GM12878 (cell line): Measurements from ENCODE around the gene HCFC1. TPM values are rescaled to one million over a fixed set of nuclear protein-coding genes. Genes with fewer than 3 reads are reported as not detected.

Experiments used
- ATAC-seq: fragments of 200-7000 bp; cut with Tn5 transposase; 3 replicates; pipeline ENCODE4 v1.9.1; 2020; ENCODE audit warnings: mild to moderate bottlenecking, moderate library complexity
- BruUV-seq: library from RNA; stranded (reverse); fragments of 400-500 nt; replicated peaks from 2 replicates; lab custom pipeline; 2021; lab: Mats Ljungman, UMichigan
- CTCF ChIA-PET: fragments of 300-600 bp; sonication (Branson Sonifier 250); formaldehyde crosslinking; extraction: SDS; loops from one replicate; lab custom pipeline; 2021; ENCODE audit warnings: inconsistent platforms; lab: Yijun Ruan, JAX
- POLR2A ChIA-PET: fragments of 350-600 bp; formaldehyde crosslinking; extraction: SDS; loops from one replicate; lab custom pipeline; 2021; ENCODE audit warnings: inconsistent platforms; lab: Charles Lee
- RAD21 ChIA-PET: fragments of 300-600 bp; sonication (Branson Sonifier 250); formaldehyde crosslinking; loops from one replicate; lab custom pipeline; 2023; ENCODE audit warnings: antibody characterized with exemption; ENCODE audit not compliant: unreplicated experiment; lab: Charles Lee
- SMC1A ChIA-PET: fragments of 300-600 bp; sonication (Branson Sonifier 250); formaldehyde crosslinking; loops from one replicate; lab custom pipeline; 2023; ENCODE audit not compliant: unreplicated experiment, uncharacterized antibody; lab: Charles Lee
- DNase-seq: peaks from one replicate; pipeline ENCODE4 v3.0.0-alpha.2; 2011; ENCODE audit warnings: low read depth, low spot score
- FAIRE-seq: peaks from 3 replicates; lab custom pipeline; 2011; peaks lifted over from hg19 to GRCh38; lab: Jason Lieb, UNC
- H2AFZ ChIP-seq: 2 replicates; pipeline ENCODE4 v1.6.0; 2011; ENCODE audit warnings: low read depth, low read length, control low read depth; ENCODE audit not compliant: control insufficient read depth
- H3K27ac ChIP-seq: 2 replicates; pipeline ENCODE4 v1.5.1; 2011; ENCODE audit warnings: control low read depth; ENCODE audit not compliant: control insufficient read depth, insufficient read depth
- H3K27me3 ChIP-seq, 2 experiments: replicated peaks in 1 of 2; 2 replicates each; pipeline versions ENCODE4 v1.6.0 to v1.6.1; 2011; ENCODE audit warnings: low read length in 1 of 2; ENCODE audit not compliant: control insufficient read depth in 2 of 2, insufficient read depth in 2 of 2
- H3K36me3 ChIP-seq, 2 experiments: 2 replicates each; pipeline ENCODE4 v1.5.1; 2011; ENCODE audit warnings: low read length in 1 of 2; ENCODE audit not compliant: control insufficient read depth in 2 of 2, insufficient read depth in 2 of 2
- H3K4me1 ChIP-seq: 2 replicates; pipeline ENCODE4 v1.6.1; 2011; ENCODE audit warnings: mild to moderate bottlenecking, low read length, moderate library complexity, mixed read lengths; ENCODE audit not compliant: control insufficient read depth, insufficient read depth
- H3K4me2 ChIP-seq: 2 replicates; pipeline ENCODE4 v1.6.0; 2011; ENCODE audit warnings: control low read depth; ENCODE audit not compliant: control insufficient read depth, insufficient read depth
- H3K4me3 ChIP-seq: fragments of 200-600 bp; sonication (generic); 2 replicates; pipeline ENCODE4 v1.5.1; 2016
- H3K79me2 ChIP-seq: 2 replicates; pipeline ENCODE4 v1.6.0; 2011; ENCODE audit warnings: low read length; ENCODE audit not compliant: control insufficient read depth, insufficient read depth
- H3K9ac ChIP-seq: 2 replicates; pipeline ENCODE4 v1.8.0; 2011; ENCODE audit warnings: low read length, control low read depth, mixed read lengths; ENCODE audit not compliant: control insufficient read depth, insufficient read depth
- H3K9me3 ChIP-seq: replicated peaks from 3 replicates; pipeline ENCODE4 v1.5.1; 2011; ENCODE audit warnings: mild to moderate bottlenecking, low read length; ENCODE audit not compliant: control insufficient read depth, insufficient read depth
- H4K20me1 ChIP-seq: 2 replicates; pipeline ENCODE4 v1.6.0; 2011; ENCODE audit not compliant: control insufficient read depth, insufficient read depth
- ASH2L ChIP-seq: fragments of 300-600, 200-600 bp; sonication (generic); IDR thresholded peaks from 2 replicates; pipeline ENCODE4 v1.6.1; 2017; ENCODE audit warnings: low read depth, mild to moderate bottlenecking, borderline replicate concordance
- CHD4 ChIP-seq: fragments of 200-600 bp; sonication (generic); IDR thresholded peaks from 2 replicates; pipeline ENCODE4 v1.6.1; 2016; ENCODE audit warnings: mild to moderate bottlenecking
- NBN ChIP-seq: fragments of 450-650 bp; IDR thresholded peaks from 2 replicates; pipeline ENCODE4 v1.6.1; 2016
- NR2F1 ChIP-seq: fragments of 450-650 bp; conservative IDR thresholded peaks from 2 replicates; pipeline ENCODE4 v1.6.1; 2017; ENCODE audit warnings: mild to moderate bottlenecking
- SREBF2 ChIP-seq: IDR thresholded peaks from 2 replicates; pipeline ENCODE4 v1.6.1; 2012; ENCODE audit warnings: mild to moderate bottlenecking, low read length
- TAF1 ChIP-seq: IDR thresholded peaks from 2 replicates; pipeline ENCODE4 v1.6.1; 2011; ENCODE audit warnings: mild to moderate bottlenecking, low read depth, low read length, borderline replicate concordance
- ZBED1 ChIP-seq: IDR thresholded peaks from 2 replicates; pipeline ENCODE4 v1.6.1; 2016; ENCODE audit warnings: borderline replicate concordance
- WGBS: methylation state at CpG from one replicate; pipeline ENCODE4 v1.1.6; 2016; ENCODE audit warnings: low lambda C conversion rate; ENCODE audit not compliant: insufficient replicate concordance, insufficient coverage; ENCODE audit errors: missing lambda C conversion rate; 5-methylcytosine and 5-hydroxymethylcytosine counted together
- in situ Hi-C: fragments of 300-500 bp; cut with MboI; formaldehyde crosslinking; loops from 9 replicates; pipeline ENCODE4 v1.14.3; 2018; ENCODE audit warnings: mixed read lengths
- intact Hi-C: fragments of 100-400 bp; cut with micrococcal nuclease; formaldehyde crosslinking; loops from one replicate; pipeline ENCODE4 v1.14.2; 2022; ENCODE audit not compliant: unreplicated experiment
- polyA plus RNA-seq, 11 experiments: library from polyadenylated mRNA; depleted of rRNA in 4 of 11; unstranded in 6 of 11; stranded (reverse) in 5 of 11; fragments of >200 nt; fragmentation: Nextera tagmentation in 4 of 11; fragmentation: Illumina TruSeq in 1 of 11; extraction: Ambion mirVana in 4 of 11; extraction: Trizol in 1 of 11; gene quantifications; 1 replicate in 1 of 11; 2 replicates in 10 of 11; pipeline versions ENCODE4 v1.2.1 to v1.2.3, GENCODE V29; 2011 to 2016; ENCODE audit warnings: inconsistent platforms in 2 of 11, missing spikeins in 2 of 11, low read depth in 1 of 11
- total RNA-seq, 4 experiments: library from RNA; depleted of rRNA in 3 of 4; stranded (reverse); fragments of >200 nt in 3 of 4; fragmentation: Illumina TruSeq in 1 of 4; extraction: Trizol in 1 of 4; gene quantifications; 2 replicates each; pipeline versions ENCODE4 v1.2.1 to v1.2.3, GENCODE V29; 2013 to 2021
- TF ChIP-seq, protein P1 (sequence below): fragments of 450-650 bp; IDR thresholded peaks from 2 replicates; pipeline ENCODE4 v1.6.1; 2016; ENCODE audit warnings: mild to moderate bottlenecking

HCFC1 gene
- total and polyA plus RNA-seq, 10 of the 15 experiments (the other 5 are each of a cell fraction or from before 2014, with no cell fraction given), result 3.9 to 92.7 (median 23.5) TPM

DNA sequence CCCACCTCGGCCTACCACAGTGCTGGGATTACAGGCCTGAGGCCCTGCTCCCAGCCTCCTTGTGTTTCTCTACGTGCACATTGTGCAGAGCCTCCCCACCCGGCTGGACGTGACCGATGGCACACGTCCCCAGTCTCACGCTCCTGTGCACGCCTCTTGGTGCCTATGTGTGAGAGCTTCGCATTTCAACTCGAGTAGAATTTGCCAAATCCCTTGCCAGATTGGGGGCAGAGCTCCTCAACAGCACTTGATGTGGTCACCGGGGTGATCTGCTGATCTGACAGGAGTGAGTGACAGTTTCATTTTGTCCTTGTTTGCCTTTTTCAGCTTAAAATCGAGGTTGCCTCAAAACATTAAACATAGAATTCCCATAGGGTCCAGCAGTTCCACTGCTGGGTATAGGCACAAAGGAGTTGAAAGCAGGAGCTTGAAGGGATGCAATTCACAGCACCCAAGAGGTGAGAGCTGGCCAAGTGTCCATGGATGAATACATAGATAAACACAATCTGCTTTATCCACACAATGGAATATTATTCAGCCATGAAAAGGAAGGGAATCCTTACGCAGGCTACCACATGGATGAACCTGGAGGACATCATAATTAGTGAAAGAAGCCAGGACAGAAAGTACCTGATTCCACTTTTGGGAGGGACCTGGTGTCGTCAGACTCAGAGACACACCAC is 18.5 kb upstream of the HCFC1 start:
- RAD21 ChIA-PET, result no interaction called here
- intact Hi-C loops, result no loop called here
- no peaks in the 10 kb centered on the region; the same call in 2 of the 3 replicates for H3K9me3 ChIP-seq
- POLR2A ChIA-PET, result interaction anchor here (0.6 to 1.0 kb wide), 3 partner anchors 8 to 11 kb away, joined by 4 to 5 read pairs (median 5); no protein-coding TSS in a partner anchor
- H3K27me3 ChIP-seq, result no peaks in the 10 kb centered on the region
- CTCF ChIA-PET, result interaction anchor here (0.5 kb wide), 1 partner anchor 30 kb away, joined by 3 read pairs; no protein-coding TSS in a partner anchor
- WGBS, result 89% methylated on average over 14 of the region's 14 CpGs
- ATAC-seq (no peak), DNase-seq (no peak), FAIRE-seq (no peak)
- no peak overlapping the region for H2AFZ ChIP-seq
- in situ Hi-C loops, result loop anchor here (10.0 kb wide), 1 partner anchor 65 kb away; the partner anchor contains the start of gene ARHGAP4
- peaks cover 4% of the 10 kb centered on the region for H3K4me1 ChIP-seq
- TF ChIP-seq TAF1, result no peak
- TF ChIP-seq, protein P1, sequence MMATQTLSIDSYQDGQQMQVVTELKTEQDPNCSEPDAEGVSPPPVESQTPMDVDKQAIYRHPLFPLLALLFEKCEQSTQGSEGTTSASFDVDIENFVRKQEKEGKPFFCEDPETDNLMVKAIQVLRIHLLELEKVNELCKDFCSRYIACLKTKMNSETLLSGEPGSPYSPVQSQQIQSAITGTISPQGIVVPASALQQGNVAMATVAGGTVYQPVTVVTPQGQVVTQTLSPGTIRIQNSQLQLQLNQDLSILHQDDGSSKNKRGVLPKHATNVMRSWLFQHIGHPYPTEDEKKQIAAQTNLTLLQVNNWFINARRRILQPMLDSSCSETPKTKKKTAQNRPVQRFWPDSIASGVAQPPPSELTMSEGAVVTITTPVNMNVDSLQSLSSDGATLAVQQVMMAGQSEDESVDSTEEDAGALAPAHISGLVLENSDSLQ, result 0 out of 2 replicates have a peak, but pooled peaks have one; percentile 8
- TF ChIP-seq ASH2L, result no peak
- no peak overlapping the region for H3K27ac ChIP-seq
- no peak overlapping the region for H3K4me3 ChIP-seq
- H3K4me2 ChIP-seq, result no peak overlapping the region
- SMC1A ChIA-PET, result interaction anchor here (0.9 kb wide), 1 partner anchor 23 kb away, joined by 3 read pairs; no protein-coding TSS in a partner anchor
- H3K79me2 ChIP-seq, result no peaks in the 10 kb centered on the region
- no peaks in the 10 kb centered on the region for H3K36me3 ChIP-seq
- no TSS peak for BruUV-seq
- no peaks in the 10 kb centered on the region for H4K20me1 ChIP-seq
- no peak overlapping the region for H3K9ac ChIP-seq

- RAD21 ChIA-PET, result interaction anchor here (0.6 kb wide), 1 partner anchor 35 kb away, joined by 4 read pairs; no protein-coding TSS in a partner anchor
- Histone ChIP-seq H3K4me3 (no peak overlapping the region), H3K4me2 (no peak overlapping the region), H3K36me3 (no peaks in the 10 kb centered on the region), H4K20me1 (no peaks in the 10 kb centered on the region), H3K4me1 (peaks cover 18% of the 10 kb centered on the region), H3K27ac (no peak overlapping the region), H3K27me3 (no peaks in the 10 kb centered on the region), H2AFZ (no peak overlapping the region), H3K9ac (no peak overlapping the region), H3K9me3 (no peaks in the 10 kb centered on the region; the same call in 1 of the 3 replicates), H3K79me2 (no peaks in the 10 kb centered on the region; the same call in 1 of the 2 replicates)
- BruUV-seq, result no TSS peak
- TF ChIP-seq ZBED1 (no peak), CHD4 (no peak), SREBF2 (no peak), NBN (no peak), NR2F1 (no peak)
- FAIRE-seq, result no peak
- POLR2A ChIA-PET, result interaction anchor here (0.7 to 1.1 kb wide), 2 partner anchors 29 to 230 kb away, joined by 3 to 7 read pairs; no protein-coding TSS in a partner anchor
- intact Hi-C loops (no loop called here), in situ Hi-C loops (loop anchor here (10.0 kb wide), 1 partner anchor 64 kb away; the partner anchor contains the start of gene ARHGAP4)
- DNase-seq, result no peak
- SMC1A ChIA-PET, result no interaction called here
- CTCF ChIA-PET, result no interaction called here
- 81% methylated on average over 12 of the region's 12 CpGs for WGBS
- no peak for ATAC-seq
Observed at GRCh38 chrX:153988493-153988892, 16.9 kb upstream of the HCFC1 start.
